GM21528 (cell line): ENCODE measurements around the gene EPHB6.

Experiments
- ATAC-seq: cut with Tn5 transposase; IDR thresholded peaks from one replicate; pipeline ENCODE4 v1.9.1; 2021; ENCODE audit warnings: mild to moderate bottlenecking, moderate library complexity; ENCODE audit not compliant: unreplicated experiment, low FRiP score

Gene EPHB6

GRCh38 chr7:142832417-142832816, 22.5 kb upstream of the EPHB6 start:
- no peak for ATAC-seq

- no peak for ATAC-seq
These were observed 21.5 kb upstream of the EPHB6 start for GRCh38 chr7:142833174-142834048.

GRCh38 chr7:142835487-142835886, 19.4 kb upstream of the EPHB6 start:
- ATAC-seq, result no peak

- ATAC-seq, result no peak
These were observed 18.4 kb upstream of the EPHB6 start for GRCh38 chr7:142836426-142836825.

- ATAC-seq, result no peak
These were observed 16.2 kb upstream of the EPHB6 start for GRCh38 chr7:142838461-142839213.

GRCh38 chr7:142842251-142842766, 12.6 kb upstream of the EPHB6 start:
- no peak for ATAC-seq

GRCh38 chr7:142847353-142847752, 7.5 kb upstream of the EPHB6 start:
- no peak for ATAC-seq

GRCh38 chr7:142851269-142851668, 3.6 kb upstream of the EPHB6 start:
- ATAC-seq, result no peak

- ATAC-seq, result no peak
These were observed 3.0 kb upstream of the EPHB6 start for GRCh38 chr7:142851919-142852318.

- ATAC-seq, result peak; percentile 92
These were observed 1.0 kb upstream of the EPHB6 start for GRCh38 chr7:142853739-142854371.

GRCh38 chr7:142855114-142855743, 353 bp downstream of the EPHB6 start:
- no peak for ATAC-seq

- ATAC-seq, result no peak
These were observed 1.1 kb downstream of the EPHB6 start for GRCh38 chr7:142855756-142856564.

- no peak for ATAC-seq
These were observed 1.8 kb downstream of the EPHB6 start for GRCh38 chr7:142856565-142857245.

GRCh38 chr7:142857625-142858024, 2.7 kb downstream of the EPHB6 start:
- ATAC-seq, result no peak

- no peak for ATAC-seq
These were observed 4.5 kb downstream of the EPHB6 start for GRCh38 chr7:142859411-142859810.

- ATAC-seq, result no peak
These were observed 5.0 kb downstream of the EPHB6 start for GRCh38 chr7:142859829-142860228.

GRCh38 chr7:142860968-142861367, 6.1 kb downstream of the EPHB6 start:
- ATAC-seq, result no peak

GRCh38 chr7:142862351-142862750, 7.5 kb downstream of the EPHB6 start:
- ATAC-seq, result no peak

- no peak for ATAC-seq
These were observed 8.0 kb downstream of the EPHB6 start for GRCh38 chr7:142862786-142863400.
